K562 (cell line): ENCODE data around the gene NRM. TPM values are rescaled to one million over a fixed set of nuclear protein-coding genes. Genes with fewer than 3 reads are reported as not detected.

Experiments
- MYC ChIP-seq, 2 experiments: fragments of 250-450 bp in 1 of 2; sonication (Bioruptor Pico) in 1 of 2; IDR thresholded peaks; 2 replicates each; pipeline versions ENCODE4 v1.5.1 to v1.6.1; 2012 to 2021; ENCODE audit warnings: low read depth in 2 of 2, borderline replicate concordance in 1 of 2, improper control_type of control experiment in 1 of 2, low read length in 1 of 2, mild to moderate bottlenecking in 1 of 2, moderate library complexity in 1 of 2
- ZKSCAN1 ChIP-seq: fragments of 150-350 bp; IDR thresholded peaks from 2 replicates; pipeline ENCODE4 v1.6.1; 2016; ENCODE audit warnings: low read depth, low read length
- ZNF263 ChIP-seq: sonication (generic); formaldehyde crosslinking; IDR thresholded peaks from 2 replicates; pipeline ENCODE4 v1.8.0; 2022; ENCODE audit warnings: mild to moderate bottlenecking, missing genetic modification reagents, borderline replicate concordance
- ZNF316 ChIP-seq: fragments of 450-650 bp; IDR thresholded peaks from 2 replicates; pipeline ENCODE4 v1.6.1; 2016
- polyA plus RNA-seq, 8 experiments: library from polyadenylated mRNA; depleted of rRNA in 4 of 8; stranded (reverse) in 5 of 8; unstranded in 3 of 8; fragments of >200 nt; fragmentation: Nextera tagmentation in 2 of 8; fragmentation: Illumina TruSeq in 1 of 8; extraction: Ambion mirVana in 2 of 8; extraction: Trizol in 1 of 8; gene quantifications; 2 replicates each; pipeline versions ENCODE4 v1.2.1 to v1.2.3, GENCODE V29; 2011 to 2014; ENCODE audit warnings: inconsistent platforms in 1 of 8, missing spikeins in 1 of 8
- total RNA-seq, 7 experiments: library from RNA; depleted of rRNA in 6 of 7; stranded (reverse); fragments of >200 nt in 6 of 7; fragmentation: Illumina TruSeq in 2 of 7; extraction: Trizol in 2 of 7; gene quantifications; 2 replicates each; pipeline versions ENCODE4 v1.2.1 to v1.2.3, GENCODE V29; 2011 to 2021; ENCODE audit warnings: low replicate concordance in 1 of 7
- TF ChIP-seq, protein P1 (sequence below), 2 experiments: fragments of 450-650 bp; formaldehyde crosslinking in 1 of 2; IDR thresholded peaks; 2 replicates each; pipeline versions ENCODE4 v1.4.0 to v1.6.1; 2014 to 2020; ENCODE audit warnings: mild to moderate bottlenecking in 2 of 2, borderline replicate concordance in 1 of 2, low read depth in 1 of 2
- TF ChIP-seq, protein P2 (sequence below): sonication (generic); formaldehyde crosslinking; IDR thresholded peaks from 2 replicates; pipeline ENCODE4 v1.8.0; 2023; ENCODE audit warnings: missing genetic modification reagents, mild to moderate bottlenecking, borderline replicate concordance
- TF ChIP-seq, protein P3 (sequence below): IDR thresholded peaks from 2 replicates; pipeline ENCODE4 v1.6.1; 2012; ENCODE audit warnings: low read depth, low read length, improper control_type of control experiment, borderline replicate concordance

NRM gene
- total and polyA plus RNA-seq, 9 of the 15 experiments (the other 6 are each of a cell fraction or from before 2014, with no cell fraction given), result 9.7 to 58.2 (median 18.1) TPM

DNA sequence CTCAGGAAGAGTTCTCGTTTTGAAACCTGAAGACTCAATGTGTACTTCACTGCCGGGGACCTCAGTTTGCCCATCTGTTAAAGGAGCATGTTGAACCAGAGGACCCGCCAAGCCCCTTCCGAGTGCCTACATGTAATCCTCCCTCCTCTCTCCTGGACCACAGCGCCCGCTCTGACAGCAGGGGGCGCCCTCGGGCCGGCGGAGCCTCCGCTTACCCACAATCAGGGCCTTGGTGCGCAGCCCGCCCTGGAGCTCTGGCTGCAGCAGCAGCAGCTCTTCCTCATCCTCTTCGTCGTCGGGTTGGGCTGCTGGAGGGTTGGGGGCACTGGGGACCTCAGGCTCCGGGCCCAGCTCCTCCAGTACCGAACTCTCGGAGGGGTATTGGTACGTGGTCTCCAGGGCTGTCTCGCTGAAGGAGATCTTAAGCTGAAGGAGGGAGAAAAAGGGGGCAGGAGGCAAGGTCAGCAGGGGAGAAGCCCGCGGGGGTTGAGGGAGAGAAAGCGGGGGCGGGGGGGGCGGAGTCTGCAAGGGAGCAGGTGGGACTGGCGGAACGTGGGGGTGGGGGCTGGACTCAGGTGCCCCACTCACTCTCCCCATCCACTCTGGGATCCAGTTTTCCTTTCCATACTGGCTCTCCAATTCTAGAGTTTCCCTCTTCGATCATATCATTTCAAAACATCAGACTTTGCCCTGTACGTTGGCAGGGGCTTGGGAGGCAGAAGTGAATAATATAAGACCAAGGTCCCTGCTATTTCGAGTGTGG lies 11.6 kb downstream of the NRM start (continued):
- TF ChIP-seq, protein P1, sequence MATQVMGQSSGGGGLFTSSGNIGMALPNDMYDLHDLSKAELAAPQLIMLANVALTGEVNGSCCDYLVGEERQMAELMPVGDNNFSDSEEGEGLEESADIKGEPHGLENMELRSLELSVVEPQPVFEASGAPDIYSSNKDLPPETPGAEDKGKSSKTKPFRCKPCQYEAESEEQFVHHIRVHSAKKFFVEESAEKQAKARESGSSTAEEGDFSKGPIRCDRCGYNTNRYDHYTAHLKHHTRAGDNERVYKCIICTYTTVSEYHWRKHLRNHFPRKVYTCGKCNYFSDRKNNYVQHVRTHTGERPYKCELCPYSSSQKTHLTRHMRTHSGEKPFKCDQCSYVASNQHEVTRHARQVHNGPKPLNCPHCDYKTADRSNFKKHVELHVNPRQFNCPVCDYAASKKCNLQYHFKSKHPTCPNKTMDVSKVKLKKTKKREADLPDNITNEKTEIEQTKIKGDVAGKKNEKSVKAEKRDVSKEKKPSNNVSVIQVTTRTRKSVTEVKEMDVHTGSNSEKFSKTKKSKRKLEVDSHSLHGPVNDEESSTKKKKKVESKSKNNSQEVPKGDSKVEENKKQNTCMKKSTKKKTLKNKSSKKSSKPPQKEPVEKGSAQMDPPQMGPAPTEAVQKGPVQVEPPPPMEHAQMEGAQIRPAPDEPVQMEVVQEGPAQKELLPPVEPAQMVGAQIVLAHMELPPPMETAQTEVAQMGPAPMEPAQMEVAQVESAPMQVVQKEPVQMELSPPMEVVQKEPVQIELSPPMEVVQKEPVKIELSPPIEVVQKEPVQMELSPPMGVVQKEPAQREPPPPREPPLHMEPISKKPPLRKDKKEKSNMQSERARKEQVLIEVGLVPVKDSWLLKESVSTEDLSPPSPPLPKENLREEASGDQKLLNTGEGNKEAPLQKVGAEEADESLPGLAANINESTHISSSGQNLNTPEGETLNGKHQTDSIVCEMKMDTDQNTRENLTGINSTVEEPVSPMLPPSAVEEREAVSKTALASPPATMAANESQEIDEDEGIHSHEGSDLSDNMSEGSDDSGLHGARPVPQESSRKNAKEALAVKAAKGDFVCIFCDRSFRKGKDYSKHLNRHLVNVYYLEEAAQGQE (IDR thresholded peaks at IDR 0.05; ENCODE audit: borderline replicate concordance), result peak; percentile 96
- TF ChIP-seq, protein P1 (CRISPR knock-in tag; IDR thresholded peaks at IDR 0.05; ENCODE audit: low read depth), result no peak
- TF ChIP-seq MYC (IDR thresholded peaks at IDR 0.05; ENCODE audit: low read depth, low read length), result peak; percentile 43; the same call in 1 of the 2 replicates
- TF ChIP-seq MYC (CRISPR knock-in tag; IDR thresholded peaks at IDR 0.05; ENCODE audit: borderline replicate concordance, low read depth), result no peak
- TF ChIP-seq, protein P2, sequence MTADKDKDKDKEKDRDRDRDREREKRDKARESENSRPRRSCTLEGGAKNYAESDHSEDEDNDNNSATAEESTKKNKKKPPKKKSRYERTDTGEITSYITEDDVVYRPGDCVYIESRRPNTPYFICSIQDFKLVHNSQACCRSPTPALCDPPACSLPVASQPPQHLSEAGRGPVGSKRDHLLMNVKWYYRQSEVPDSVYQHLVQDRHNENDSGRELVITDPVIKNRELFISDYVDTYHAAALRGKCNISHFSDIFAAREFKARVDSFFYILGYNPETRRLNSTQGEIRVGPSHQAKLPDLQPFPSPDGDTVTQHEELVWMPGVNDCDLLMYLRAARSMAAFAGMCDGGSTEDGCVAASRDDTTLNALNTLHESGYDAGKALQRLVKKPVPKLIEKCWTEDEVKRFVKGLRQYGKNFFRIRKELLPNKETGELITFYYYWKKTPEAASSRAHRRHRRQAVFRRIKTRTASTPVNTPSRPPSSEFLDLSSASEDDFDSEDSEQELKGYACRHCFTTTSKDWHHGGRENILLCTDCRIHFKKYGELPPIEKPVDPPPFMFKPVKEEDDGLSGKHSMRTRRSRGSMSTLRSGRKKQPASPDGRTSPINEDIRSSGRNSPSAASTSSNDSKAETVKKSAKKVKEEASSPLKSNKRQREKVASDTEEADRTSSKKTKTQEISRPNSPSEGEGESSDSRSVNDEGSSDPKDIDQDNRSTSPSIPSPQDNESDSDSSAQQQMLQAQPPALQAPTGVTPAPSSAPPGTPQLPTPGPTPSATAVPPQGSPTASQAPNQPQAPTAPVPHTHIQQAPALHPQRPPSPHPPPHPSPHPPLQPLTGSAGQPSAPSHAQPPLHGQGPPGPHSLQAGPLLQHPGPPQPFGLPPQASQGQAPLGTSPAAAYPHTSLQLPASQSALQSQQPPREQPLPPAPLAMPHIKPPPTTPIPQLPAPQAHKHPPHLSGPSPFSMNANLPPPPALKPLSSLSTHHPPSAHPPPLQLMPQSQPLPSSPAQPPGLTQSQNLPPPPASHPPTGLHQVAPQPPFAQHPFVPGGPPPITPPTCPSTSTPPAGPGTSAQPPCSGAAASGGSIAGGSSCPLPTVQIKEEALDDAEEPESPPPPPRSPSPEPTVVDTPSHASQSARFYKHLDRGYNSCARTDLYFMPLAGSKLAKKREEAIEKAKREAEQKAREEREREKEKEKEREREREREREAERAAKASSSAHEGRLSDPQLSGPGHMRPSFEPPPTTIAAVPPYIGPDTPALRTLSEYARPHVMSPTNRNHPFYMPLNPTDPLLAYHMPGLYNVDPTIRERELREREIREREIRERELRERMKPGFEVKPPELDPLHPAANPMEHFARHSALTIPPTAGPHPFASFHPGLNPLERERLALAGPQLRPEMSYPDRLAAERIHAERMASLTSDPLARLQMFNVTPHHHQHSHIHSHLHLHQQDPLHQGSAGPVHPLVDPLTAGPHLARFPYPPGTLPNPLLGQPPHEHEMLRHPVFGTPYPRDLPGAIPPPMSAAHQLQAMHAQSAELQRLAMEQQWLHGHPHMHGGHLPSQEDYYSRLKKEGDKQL (CRISPR knock-in tag), result no peak
- TF ChIP-seq, protein P3, sequence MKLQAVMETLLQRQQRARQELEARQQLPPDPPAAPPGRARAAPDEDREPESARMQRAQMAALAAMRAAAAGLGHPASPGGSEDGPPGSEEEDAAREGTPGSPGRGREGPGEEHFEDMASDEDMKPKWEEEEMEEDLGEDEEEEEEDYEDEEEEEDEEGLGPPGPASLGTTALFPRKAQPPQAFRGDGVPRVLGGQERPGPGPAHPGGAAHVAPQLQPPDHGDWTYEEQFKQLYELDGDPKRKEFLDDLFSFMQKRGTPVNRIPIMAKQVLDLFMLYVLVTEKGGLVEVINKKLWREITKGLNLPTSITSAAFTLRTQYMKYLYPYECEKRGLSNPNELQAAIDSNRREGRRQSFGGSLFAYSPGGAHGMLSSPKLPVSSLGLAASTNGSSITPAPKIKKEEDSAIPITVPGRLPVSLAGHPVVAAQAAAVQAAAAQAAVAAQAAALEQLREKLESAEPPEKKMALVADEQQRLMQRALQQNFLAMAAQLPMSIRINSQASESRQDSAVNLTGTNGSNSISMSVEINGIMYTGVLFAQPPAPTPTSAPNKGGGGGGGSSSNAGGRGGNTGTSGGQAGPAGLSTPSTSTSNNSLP, result 0 out of 2 replicates have a peak, but pooled peaks have one; percentile 56
- no peak for TF ChIP-seq ZNF316
- TF ChIP-seq ZKSCAN1, result peak; percentile 66; the same call in 1 of the 2 replicates
- peak; percentile 72; the same call in 1 of the 2 replicates for TF ChIP-seq ZNF263 (CRISPR knock-in tag)
